ENCODE results near the gene ZNF256. TPM values are rescaled to one million over a fixed set of nuclear protein-coding genes. Genes with fewer than 3 reads are reported as not detected.

ZNF256 gene
- total and polyA plus RNA-seq, 9 of the 15 experiments (the other 6 are each of a cell fraction or from before 2014, with no cell fraction given), result 0.07 to 0.36 (median 0.21) TPM; not detected in 1

DNA sequence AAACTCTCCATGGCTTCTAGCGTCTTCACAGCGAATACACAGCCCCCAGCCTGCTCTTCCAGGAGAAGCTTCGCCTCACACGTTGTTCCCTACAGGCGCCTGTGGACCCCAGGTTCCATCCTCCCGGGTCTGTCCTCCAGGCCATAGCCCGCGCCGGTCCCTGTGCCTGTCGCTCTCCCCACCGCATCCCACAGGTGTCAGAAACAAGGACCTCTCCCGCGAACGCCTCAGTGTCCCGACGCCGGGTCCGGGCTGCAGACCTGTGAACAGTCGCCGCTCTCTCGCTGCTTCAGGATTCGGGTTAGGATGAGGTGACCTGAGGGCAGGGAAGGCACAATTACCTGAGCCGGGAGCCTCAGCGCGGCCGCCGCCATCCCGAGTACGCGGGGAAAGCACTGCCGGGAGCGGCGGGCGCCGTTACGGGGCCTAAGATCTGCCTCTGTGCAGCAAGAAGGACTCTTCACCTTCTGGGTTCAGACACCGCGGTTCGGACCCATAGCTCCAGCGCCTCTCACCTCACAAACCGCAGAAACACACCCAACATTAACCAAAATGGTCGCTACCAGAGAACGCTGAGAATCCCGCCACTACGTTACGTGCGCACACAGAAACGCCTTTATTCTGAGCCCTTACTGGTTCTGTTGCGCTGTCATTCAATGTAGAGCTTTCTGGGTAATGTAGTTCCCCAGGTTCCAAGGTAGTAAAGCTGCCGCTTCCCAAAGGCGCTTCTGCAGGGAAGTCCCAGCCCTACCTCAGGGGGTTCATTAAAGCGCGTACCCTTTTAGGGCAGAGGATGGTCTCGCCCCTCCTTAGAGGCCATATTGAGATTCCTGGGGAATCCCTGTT lies 12.5 kb downstream of the ZNF256 start, which contains the start of gene ZNF418 (continued):
- TF ChIP-seq PPARD (CRISPR knock-in tag; IDR thresholded peaks at IDR 0.05) (no peak), MAFF (IDR thresholded peaks at IDR 0.05; ENCODE audit: low read length) (no peak), SIX5 (IDR thresholded peaks at IDR 0.05; ENCODE audit: borderline replicate concordance in 1 of 2, insufficient read depth in 1 of 2, low read depth in 1 of 2, low read length in 2 of 2) (peak in 1 of 2 experiments; percentile 54; a peak in 1 of 4 replicates), FIP1L1 (IDR thresholded peaks at IDR 0.05; ENCODE audit: low read depth, low read length, poor library complexity, severe bottlenecking) (no peak), PHB2 (IDR thresholded peaks at IDR 0.05; ENCODE audit: low read depth) (no peak), SMAD2 (IDR thresholded peaks at IDR 0.05; ENCODE audit: low read depth, low read length) (no peak)
- TF ChIP-seq, protein P1, sequence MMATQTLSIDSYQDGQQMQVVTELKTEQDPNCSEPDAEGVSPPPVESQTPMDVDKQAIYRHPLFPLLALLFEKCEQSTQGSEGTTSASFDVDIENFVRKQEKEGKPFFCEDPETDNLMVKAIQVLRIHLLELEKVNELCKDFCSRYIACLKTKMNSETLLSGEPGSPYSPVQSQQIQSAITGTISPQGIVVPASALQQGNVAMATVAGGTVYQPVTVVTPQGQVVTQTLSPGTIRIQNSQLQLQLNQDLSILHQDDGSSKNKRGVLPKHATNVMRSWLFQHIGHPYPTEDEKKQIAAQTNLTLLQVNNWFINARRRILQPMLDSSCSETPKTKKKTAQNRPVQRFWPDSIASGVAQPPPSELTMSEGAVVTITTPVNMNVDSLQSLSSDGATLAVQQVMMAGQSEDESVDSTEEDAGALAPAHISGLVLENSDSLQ (IDR thresholded peaks at IDR 0.05), result peak; percentile 96
- TF ChIP-seq, protein P2, sequence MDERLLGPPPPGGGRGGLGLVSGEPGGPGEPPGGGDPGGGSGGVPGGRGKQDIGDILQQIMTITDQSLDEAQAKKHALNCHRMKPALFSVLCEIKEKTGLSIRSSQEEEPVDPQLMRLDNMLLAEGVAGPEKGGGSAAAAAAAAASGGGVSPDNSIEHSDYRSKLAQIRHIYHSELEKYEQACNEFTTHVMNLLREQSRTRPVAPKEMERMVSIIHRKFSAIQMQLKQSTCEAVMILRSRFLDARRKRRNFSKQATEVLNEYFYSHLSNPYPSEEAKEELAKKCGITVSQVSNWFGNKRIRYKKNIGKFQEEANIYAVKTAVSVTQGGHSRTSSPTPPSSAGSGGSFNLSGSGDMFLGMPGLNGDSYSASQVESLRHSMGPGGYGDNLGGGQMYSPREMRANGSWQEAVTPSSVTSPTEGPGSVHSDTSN (CRISPR knock-in tag; IDR thresholded peaks at IDR 0.05; ENCODE audit: low read depth), result no peak
- TF ChIP-seq, protein P2 (tag; conservative IDR thresholded peaks at IDR 0.05; ENCODE audit: low read depth), result peak; percentile 55; the same call in 1 of the 2 replicates
- TF ChIP-seq, protein P3, sequence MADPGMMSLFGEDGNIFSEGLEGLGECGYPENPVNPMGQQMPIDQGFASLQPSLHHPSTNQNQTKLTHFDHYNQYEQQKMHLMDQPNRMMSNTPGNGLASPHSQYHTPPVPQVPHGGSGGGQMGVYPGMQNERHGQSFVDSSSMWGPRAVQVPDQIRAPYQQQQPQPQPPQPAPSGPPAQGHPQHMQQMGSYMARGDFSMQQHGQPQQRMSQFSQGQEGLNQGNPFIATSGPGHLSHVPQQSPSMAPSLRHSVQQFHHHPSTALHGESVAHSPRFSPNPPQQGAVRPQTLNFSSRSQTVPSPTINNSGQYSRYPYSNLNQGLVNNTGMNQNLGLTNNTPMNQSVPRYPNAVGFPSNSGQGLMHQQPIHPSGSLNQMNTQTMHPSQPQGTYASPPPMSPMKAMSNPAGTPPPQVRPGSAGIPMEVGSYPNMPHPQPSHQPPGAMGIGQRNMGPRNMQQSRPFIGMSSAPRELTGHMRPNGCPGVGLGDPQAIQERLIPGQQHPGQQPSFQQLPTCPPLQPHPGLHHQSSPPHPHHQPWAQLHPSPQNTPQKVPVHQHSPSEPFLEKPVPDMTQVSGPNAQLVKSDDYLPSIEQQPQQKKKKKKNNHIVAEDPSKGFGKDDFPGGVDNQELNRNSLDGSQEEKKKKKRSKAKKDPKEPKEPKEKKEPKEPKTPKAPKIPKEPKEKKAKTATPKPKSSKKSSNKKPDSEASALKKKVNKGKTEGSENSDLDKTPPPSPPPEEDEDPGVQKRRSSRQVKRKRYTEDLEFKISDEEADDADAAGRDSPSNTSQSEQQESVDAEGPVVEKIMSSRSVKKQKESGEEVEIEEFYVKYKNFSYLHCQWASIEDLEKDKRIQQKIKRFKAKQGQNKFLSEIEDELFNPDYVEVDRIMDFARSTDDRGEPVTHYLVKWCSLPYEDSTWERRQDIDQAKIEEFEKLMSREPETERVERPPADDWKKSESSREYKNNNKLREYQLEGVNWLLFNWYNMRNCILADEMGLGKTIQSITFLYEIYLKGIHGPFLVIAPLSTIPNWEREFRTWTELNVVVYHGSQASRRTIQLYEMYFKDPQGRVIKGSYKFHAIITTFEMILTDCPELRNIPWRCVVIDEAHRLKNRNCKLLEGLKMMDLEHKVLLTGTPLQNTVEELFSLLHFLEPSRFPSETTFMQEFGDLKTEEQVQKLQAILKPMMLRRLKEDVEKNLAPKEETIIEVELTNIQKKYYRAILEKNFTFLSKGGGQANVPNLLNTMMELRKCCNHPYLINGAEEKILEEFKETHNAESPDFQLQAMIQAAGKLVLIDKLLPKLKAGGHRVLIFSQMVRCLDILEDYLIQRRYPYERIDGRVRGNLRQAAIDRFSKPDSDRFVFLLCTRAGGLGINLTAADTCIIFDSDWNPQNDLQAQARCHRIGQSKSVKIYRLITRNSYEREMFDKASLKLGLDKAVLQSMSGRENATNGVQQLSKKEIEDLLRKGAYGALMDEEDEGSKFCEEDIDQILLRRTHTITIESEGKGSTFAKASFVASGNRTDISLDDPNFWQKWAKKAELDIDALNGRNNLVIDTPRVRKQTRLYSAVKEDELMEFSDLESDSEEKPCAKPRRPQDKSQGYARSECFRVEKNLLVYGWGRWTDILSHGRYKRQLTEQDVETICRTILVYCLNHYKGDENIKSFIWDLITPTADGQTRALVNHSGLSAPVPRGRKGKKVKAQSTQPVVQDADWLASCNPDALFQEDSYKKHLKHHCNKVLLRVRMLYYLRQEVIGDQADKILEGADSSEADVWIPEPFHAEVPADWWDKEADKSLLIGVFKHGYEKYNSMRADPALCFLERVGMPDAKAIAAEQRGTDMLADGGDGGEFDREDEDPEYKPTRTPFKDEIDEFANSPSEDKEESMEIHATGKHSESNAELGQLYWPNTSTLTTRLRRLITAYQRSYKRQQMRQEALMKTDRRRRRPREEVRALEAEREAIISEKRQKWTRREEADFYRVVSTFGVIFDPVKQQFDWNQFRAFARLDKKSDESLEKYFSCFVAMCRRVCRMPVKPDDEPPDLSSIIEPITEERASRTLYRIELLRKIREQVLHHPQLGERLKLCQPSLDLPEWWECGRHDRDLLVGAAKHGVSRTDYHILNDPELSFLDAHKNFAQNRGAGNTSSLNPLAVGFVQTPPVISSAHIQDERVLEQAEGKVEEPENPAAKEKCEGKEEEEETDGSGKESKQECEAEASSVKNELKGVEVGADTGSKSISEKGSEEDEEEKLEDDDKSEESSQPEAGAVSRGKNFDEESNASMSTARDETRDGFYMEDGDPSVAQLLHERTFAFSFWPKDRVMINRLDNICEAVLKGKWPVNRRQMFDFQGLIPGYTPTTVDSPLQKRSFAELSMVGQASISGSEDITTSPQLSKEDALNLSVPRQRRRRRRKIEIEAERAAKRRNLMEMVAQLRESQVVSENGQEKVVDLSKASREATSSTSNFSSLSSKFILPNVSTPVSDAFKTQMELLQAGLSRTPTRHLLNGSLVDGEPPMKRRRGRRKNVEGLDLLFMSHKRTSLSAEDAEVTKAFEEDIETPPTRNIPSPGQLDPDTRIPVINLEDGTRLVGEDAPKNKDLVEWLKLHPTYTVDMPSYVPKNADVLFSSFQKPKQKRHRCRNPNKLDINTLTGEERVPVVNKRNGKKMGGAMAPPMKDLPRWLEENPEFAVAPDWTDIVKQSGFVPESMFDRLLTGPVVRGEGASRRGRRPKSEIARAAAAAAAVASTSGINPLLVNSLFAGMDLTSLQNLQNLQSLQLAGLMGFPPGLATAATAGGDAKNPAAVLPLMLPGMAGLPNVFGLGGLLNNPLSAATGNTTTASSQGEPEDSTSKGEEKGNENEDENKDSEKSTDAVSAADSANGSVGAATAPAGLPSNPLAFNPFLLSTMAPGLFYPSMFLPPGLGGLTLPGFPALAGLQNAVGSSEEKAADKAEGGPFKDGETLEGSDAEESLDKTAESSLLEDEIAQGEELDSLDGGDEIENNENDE (IDR thresholded peaks at IDR 0.05; ENCODE audit: low read depth, low read length), result no peak

All from K562 (cell line).